Chondrocyte (in vitro differentiated cells): ENCODE results near the gene IRS2. TPM values are rescaled to one million over a fixed set of nuclear protein-coding genes. Genes with fewer than 3 reads are reported as not detected.

Experiments used
- DNase-seq: peaks from one replicate; pipeline ENCODE4 v3.0.0; 2021; ENCODE audit warnings: mixed read lengths, low spot score
- H3K27ac Mint-ChIP-seq: one replicate; pipeline ENCODE4 v1.8.0; 2021; ENCODE audit warnings: mild to moderate bottlenecking, moderate library complexity, mixed read lengths; ENCODE audit not compliant: unreplicated experiment
- H3K27me3 Mint-ChIP-seq: 2 replicates; pipeline ENCODE4 v1.8.0; 2021; ENCODE audit warnings: low read depth, mixed read lengths
- H3K36me3 Mint-ChIP-seq: 2 replicates; pipeline ENCODE4 v1.8.0; 2021; ENCODE audit warnings: low read depth, mixed read lengths
- H3K4me1 Mint-ChIP-seq: 2 replicates; pipeline ENCODE4 v1.8.0; 2021; ENCODE audit warnings: low read depth, mild to moderate bottlenecking, mixed read lengths
- H3K4me3 Mint-ChIP-seq: one replicate; pipeline ENCODE4 v1.8.0; 2021; ENCODE audit warnings: mild to moderate bottlenecking, moderate library complexity, mixed read lengths; ENCODE audit not compliant: unreplicated experiment
- H3K9me3 Mint-ChIP-seq: 2 replicates; pipeline ENCODE4 v1.8.0; 2021; ENCODE audit warnings: low read depth, mixed read lengths
- total RNA-seq: library from RNA; stranded (reverse); gene quantifications from 3 replicates; pipeline ENCODE4 v1.2.1, GENCODE V29; 2021
- TF ChIP-seq, protein P1 (sequence below): fragments of 200-600 bp; sonication (generic); IDR thresholded peaks from 2 replicates; pipeline ENCODE4 v1.5.0; 2021; ENCODE audit warnings: antibody characterized with exemption, mild to moderate bottlenecking, moderate library complexity

IRS2 gene
- total RNA-seq, 1 donor from 2014 or later = 42.9 TPM

- peak overlapping the region; percentile 76 for H3K4me3 Mint-ChIP-seq
- H3K27ac Mint-ChIP-seq = peak overlapping the region; percentile 83
- H3K9me3 Mint-ChIP-seq = no peaks in the 10 kb centered on the region
- DNase-seq = peak; percentile 87
- no peaks in the 10 kb centered on the region for H3K27me3 Mint-ChIP-seq
- TF ChIP-seq, protein P1, sequence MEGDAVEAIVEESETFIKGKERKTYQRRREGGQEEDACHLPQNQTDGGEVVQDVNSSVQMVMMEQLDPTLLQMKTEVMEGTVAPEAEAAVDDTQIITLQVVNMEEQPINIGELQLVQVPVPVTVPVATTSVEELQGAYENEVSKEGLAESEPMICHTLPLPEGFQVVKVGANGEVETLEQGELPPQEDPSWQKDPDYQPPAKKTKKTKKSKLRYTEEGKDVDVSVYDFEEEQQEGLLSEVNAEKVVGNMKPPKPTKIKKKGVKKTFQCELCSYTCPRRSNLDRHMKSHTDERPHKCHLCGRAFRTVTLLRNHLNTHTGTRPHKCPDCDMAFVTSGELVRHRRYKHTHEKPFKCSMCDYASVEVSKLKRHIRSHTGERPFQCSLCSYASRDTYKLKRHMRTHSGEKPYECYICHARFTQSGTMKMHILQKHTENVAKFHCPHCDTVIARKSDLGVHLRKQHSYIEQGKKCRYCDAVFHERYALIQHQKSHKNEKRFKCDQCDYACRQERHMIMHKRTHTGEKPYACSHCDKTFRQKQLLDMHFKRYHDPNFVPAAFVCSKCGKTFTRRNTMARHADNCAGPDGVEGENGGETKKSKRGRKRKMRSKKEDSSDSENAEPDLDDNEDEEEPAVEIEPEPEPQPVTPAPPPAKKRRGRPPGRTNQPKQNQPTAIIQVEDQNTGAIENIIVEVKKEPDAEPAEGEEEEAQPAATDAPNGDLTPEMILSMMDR = peak; percentile 32
- peaks cover 44% of the 10 kb centered on the region for H3K4me1 Mint-ChIP-seq
- H3K36me3 Mint-ChIP-seq = peaks cover 14% of the 10 kb centered on the region
Measured at GRCh38 chr13:109785141-109785891, 1.1 kb downstream of the IRS2 start.

- Mint-ChIP-seq H3K4me3 (peak overlapping the region; percentile 83), H3K36me3 (peaks cover 14% of the 10 kb centered on the region), H3K27ac (peak overlapping the region; percentile 83), H3K9me3 (no peaks in the 10 kb centered on the region), H3K27me3 (no peaks in the 10 kb centered on the region), H3K4me1 (peaks cover 44% of the 10 kb centered on the region)
- TF ChIP-seq, protein P1 = peak; percentile 75
- no peak for DNase-seq
Measured at GRCh38 chr13:109784590-109785140, 1.7 kb downstream of the IRS2 start.

DNA sequence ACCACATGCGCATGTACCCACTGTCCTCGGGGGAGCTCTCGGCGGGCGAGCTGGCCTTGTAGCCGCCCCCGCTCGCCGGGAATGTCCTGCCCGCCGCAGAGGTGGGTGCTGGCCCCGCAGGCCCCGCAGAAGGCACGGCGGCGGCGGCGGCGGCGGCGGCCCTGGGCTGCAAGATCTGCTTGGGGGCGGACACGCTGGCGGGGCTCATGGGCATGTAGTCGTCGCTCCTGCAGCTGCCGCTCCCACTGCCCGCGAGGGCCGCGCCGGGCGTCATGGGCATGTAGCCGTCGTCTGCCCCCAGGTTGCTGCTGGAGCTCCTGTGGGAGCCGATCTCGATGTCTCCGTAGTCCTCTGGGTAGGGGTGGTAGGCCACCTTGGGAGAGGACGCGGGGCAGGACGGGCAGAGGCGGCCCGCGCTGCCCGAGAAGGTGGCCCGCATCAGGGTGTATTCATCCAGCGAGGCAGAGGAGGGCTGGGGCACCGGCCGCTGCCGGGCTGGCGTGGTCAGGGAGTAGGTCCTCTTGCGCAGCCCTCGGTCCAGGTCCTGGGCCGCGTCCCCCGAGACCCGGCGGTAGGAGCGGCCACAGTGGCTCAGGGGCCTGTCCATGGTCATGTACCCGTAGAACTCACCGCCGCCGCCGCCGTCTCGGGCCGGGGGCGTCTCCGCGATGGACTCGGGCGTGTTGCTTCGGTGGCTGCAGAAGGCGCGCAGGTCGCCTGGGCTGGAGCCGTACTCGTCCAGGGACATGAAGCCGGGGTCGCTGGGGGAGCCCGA is 2.4 kb downstream of the IRS2 start:
- peak overlapping the region; percentile 83 for H3K4me3 Mint-ChIP-seq
- H3K27ac Mint-ChIP-seq = peak overlapping the region; percentile 86

DNA sequence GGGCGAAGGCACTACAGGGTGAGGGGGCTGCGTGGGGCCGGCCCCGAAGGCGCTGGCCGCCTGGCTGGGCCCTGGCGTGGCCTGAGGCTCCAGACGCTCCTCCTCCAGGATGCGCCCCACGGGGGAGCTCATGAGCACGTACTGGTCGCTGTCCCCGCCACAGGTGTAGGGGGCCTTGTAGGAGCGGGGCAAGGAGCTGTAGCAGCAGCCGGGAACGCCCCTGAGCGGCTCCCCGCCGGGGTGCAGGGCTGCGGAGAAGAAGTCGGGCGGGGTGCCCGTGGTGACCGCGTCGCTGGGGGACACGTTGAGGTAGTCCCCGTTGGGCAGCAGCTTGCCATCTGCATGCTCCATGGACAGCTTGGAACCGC is 3.0 kb downstream of the IRS2 start:
- no peak for DNase-seq
- TF ChIP-seq, protein P1 = peak; percentile 34
- no peak overlapping the region for H3K27ac Mint-ChIP-seq
- H3K36me3 Mint-ChIP-seq = peaks cover 17% of the 10 kb centered on the region
- no peaks in the 10 kb centered on the region for H3K27me3 Mint-ChIP-seq
- no peaks in the 10 kb centered on the region for H3K9me3 Mint-ChIP-seq
- H3K4me1 Mint-ChIP-seq = peaks cover 44% of the 10 kb centered on the region
- peak overlapping the region; percentile 83 for H3K4me3 Mint-ChIP-seq

More for the DNA sequence above, 2.4 kb downstream of the IRS2 start:
- H3K9me3 Mint-ChIP-seq = no peaks in the 10 kb centered on the region
- H3K4me1 Mint-ChIP-seq = peaks cover 44% of the 10 kb centered on the region
- H3K27me3 Mint-ChIP-seq = no peaks in the 10 kb centered on the region
- DNase-seq = no peak
- TF ChIP-seq, protein P1 = no peak
- peaks cover 15% of the 10 kb centered on the region for H3K36me3 Mint-ChIP-seq

DNA sequence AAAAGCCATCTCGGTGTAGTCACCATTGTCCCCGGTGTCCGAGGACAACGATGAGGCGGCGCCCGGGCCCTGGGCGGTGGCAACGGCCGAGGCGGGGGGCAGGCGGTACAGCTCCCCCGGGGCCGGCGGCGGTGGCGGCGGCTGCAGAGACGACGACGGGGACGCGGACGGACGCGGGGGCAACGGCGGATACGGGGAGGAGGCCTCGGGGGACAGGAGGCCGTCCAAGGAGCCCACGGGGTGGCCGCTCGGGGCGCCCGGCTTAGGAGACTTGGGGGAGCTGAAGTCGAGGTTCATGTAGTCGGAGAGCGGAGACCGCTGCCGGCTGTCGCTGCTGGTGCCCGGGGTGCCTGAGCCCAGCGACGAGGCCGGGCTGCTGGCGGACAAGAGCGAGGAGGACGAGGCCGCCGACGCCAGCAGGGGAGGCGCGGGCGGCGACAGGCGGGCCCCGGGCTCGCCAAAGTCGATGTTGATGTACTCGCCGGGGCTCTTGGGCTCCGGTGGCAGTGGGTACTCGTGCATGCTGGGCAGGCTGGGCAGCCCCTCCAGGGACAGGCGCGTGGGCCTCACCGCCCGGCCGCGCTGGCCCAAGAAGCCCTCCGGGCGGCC is 3.5 kb downstream of the IRS2 start:
- Mint-ChIP-seq H3K4me1 (peaks cover 44% of the 10 kb centered on the region), H3K27me3 (no peaks in the 10 kb centered on the region), H3K4me3 (peak overlapping the region; percentile 62), H3K27ac (peak overlapping the region; percentile 63), H3K9me3 (no peaks in the 10 kb centered on the region), H3K36me3 (peaks cover 17% of the 10 kb centered on the region)
- no peak for DNase-seq
- TF ChIP-seq, protein P1 = no peak
